ENCODE data around the gene BPGM.
"Not testable (repeated sequence)": the region's sequence is repeated elsewhere in the genome, so short reads cannot be mapped to it uniquely, and the experiment has no call there.

BPGM gene

DNA sequence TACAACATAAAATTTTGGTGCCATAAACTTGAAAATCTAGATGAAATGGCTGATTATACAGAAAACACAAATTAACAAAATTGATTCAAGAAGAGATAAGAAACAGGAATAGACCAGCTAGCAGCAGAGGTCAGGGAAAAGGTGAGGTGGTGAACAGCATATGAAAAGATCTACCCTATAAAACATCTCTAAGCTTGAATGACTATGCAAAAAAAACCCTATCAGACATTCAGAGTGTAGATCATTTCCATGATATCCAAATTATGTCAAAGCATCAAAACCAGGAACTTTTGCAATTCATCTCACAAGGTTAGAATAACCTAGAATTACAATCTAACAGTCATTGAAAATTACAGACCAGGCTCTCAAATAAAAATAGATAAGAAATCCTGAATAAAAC lies 14.6 kb upstream of the BPGM start:
- DNase-seq (ENCODE audit: low read depth in 2 of 2): no peak

DNA sequence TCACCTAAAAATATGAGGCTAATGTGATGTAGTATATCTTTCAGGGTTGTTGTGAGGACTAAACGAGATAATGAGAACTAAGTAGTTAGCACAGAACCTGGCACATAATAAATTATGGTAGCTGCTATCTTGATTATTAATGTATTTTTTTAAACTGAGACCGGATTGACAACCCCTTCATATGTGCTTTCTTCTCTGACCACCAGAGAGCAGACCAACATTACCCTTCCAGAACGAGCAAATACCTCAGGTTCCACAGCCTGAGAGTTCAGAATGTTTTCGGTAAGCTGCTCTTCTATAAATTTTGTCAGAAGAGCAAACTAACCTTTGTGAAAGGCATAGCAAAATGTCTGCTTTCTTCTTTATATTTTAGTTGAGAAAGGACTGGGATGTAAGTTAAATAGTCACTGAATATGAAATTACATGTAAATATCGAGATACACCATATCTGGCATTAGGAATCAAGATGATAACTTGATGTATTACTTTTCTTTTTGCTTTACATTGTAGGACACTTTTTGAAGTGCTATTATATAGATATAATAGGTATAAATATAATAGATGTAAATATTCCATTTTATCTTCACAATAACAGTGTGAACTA lies 13.6 kb upstream of the BPGM start:
- no peak for DNase-seq (ENCODE audit: low read depth in 2 of 2)

- DNase-seq (ENCODE audit: low read depth in 2 of 2): no peak
Measured at GRCh38 chr7:134636008-134636449, 10.6 kb upstream of the BPGM start.

DNA sequence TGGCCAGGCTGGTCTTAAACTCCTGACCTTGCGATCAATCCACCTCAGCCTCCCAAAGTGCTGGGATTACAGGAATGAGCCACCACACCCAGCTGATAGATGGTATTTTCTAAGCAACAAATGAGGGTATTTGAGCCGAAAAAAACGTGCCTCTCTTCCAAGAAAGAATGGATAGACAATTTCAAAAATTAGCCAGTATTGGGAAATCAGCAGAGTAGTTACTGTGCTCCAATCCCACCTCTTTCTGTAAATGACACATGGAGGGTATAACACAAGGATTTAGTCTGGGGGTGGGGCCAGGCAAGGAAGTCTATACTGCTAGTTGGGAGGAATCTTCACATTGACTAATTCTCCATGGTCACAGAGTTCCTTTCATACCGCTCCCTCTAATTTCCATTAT lies 9.2 kb upstream of the BPGM start:
- DNase-seq (ENCODE audit: low read depth in 2 of 2): no peak

- no peak for DNase-seq (ENCODE audit: low read depth in 2 of 2)
Measured at GRCh38 chr7:134637934-134638719, 8.5 kb upstream of the BPGM start.

DNA sequence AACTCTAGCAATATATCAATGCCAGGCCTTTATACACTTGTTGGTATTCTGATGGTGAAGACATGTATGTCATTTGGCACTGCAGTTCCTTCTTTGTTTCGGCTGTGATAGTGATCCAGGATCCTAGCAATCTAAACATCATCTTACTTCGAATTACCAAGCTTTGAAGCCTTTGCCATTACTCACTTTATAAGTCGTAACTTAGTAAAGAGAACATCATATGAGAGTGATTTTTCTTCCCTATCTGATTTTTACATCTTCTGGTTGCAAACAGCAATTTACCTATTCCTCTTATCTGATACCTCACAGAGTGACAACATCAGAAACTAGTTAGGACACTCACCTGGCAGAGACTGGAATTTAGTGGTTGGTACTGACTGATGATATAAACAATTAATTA lies 7.6 kb upstream of the BPGM start:
- no peak for DNase-seq (ENCODE audit: low read depth in 2 of 2)

DNA sequence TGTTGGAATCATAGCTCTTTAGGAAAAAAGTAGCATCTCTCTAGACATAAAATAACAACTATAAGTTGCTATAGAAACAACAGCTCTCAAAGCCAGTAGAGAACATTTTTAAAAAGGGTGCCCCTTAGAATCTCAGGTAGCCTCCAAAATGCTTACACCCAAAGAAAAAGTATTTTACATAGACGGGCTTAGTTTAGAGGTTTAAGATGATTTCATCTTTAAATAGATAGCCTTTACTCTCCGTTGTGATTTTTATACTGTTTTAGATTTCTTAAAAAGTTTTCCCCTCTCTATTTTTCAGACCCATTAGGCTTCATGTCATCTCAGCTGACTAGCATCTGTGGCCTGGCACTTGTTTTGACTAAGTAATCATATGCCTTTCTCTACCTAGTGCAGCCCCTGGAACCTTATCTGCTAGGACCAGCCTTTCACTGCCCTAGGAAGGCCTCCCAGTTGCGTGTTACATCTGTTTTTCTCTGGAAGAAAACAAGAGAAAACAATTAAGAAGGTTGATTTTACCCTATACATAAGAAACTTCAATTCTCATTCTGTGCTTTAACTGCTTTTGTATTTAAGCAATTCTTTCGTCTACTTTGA lies 6.9 kb upstream of the BPGM start:
- no peak for DNase-seq (ENCODE audit: low read depth in 2 of 2)

GRCh38 chr7:134640842-134641715 lies 5.6 kb upstream of the BPGM start:
- DNase-seq (ENCODE audit: low read depth in 2 of 2): no peak

DNA sequence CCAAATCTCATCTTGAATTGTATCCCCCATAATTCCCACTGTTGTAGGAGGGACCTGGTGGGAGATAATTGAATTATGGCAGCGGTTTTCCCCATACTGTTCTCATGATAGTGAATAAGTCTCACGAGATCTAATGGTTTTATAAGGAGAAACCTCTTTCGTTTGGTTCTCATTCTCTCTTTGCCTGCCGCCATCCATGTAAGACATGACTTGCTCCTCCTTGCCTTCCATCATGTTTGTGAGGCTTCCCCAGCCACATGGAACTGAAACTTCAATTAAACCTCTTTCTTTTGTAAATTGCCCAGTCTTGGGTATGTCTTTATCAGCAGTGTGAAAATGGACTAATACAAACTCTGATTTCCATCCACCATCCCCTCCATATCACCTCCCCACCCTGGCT lies 4.7 kb upstream of the BPGM start:
- DNase-seq (ENCODE audit: low read depth in 2 of 2): not testable (repeated sequence)

DNA sequence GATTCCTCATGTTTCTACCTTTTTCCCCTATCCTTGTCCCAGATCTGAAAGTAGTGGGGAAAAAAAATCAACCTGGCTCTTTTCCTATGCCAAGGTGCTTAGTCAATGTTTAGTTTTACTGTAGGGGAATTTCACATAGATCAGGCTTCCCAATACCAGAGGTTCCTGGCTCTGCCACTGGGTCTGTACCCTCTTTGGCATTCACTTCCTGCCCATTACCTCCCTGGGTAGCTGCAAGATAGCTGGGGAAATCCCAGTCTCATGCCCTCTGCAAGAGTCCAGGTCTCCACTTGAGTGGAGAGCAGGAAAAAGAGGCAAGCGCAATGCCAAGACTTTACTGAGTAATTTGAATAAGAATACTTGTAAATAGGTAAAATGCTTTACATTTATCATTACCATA lies 3.5 kb upstream of the BPGM start:
- no peak for DNase-seq (ENCODE audit: low read depth in 2 of 2)

GRCh38 chr7:134645478-134645877 lies 1.2 kb upstream of the BPGM start:
- no peak for DNase-seq (ENCODE audit: low read depth in 2 of 2)

DNA sequence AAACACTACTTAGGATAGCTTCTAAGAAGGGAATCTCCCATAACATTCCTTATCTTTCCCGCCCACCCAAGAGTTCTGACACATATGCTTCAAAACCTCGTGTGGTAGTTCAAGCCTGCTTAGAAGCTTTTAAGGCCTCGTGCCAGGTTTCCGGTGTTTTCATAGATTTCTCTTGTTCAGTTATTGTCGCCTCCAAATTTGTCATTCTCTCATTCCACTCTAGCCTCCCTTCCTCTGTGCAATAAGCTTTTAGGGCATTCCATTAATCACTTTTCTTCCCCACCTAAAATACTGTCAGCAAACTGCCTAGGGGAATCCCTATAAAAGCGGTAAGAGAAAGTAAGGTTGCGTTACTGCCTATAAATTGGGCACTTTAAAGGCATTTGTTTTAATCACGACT lies 718 bp upstream of the BPGM start:
- DNase-seq (ENCODE audit: low read depth in 2 of 2): no peak

- no peak for DNase-seq (ENCODE audit: low read depth in 2 of 2)
Measured at GRCh38 chr7:134648456-134648855, 1.8 kb downstream of the BPGM start.

GRCh38 chr7:134649226-134649775 lies 2.6 kb downstream of the BPGM start:
- DNase-seq (ENCODE audit: low read depth in 2 of 2): no peak

GRCh38 chr7:134651991-134652390 lies 5.3 kb downstream of the BPGM start:
- no peak for DNase-seq (ENCODE audit: low read depth in 2 of 2)

- DNase-seq (ENCODE audit: low read depth in 2 of 2): no peak
Measured at GRCh38 chr7:134654104-134654775, 7.6 kb downstream of the BPGM start.

DNA sequence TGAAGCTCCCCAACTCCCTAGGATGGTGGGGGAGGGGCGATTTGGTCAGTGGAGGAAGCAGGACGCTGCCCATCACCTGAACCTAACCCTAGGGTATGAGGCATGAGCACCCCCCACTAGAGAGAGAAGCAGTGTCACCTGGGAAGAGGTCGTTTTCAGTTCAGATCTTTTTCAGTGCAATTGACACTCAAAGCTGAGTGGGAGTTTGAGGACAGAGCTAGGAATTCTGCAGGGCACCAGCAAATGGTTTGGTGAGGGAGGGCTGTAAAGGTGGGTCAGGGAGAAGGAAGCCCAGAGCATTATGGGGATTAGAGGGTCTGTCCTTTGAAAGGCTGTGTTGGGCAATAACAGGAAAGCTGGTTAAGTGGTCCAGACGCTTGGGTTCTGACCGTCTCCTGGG lies 10.9 kb downstream of the BPGM start:
- no peak for DNase-seq (ENCODE audit: low read depth in 2 of 2)

- no peak for DNase-seq (ENCODE audit: low read depth in 2 of 2)
Measured at GRCh38 chr7:134660242-134660785, 13.7 kb downstream of the BPGM start.

DNA sequence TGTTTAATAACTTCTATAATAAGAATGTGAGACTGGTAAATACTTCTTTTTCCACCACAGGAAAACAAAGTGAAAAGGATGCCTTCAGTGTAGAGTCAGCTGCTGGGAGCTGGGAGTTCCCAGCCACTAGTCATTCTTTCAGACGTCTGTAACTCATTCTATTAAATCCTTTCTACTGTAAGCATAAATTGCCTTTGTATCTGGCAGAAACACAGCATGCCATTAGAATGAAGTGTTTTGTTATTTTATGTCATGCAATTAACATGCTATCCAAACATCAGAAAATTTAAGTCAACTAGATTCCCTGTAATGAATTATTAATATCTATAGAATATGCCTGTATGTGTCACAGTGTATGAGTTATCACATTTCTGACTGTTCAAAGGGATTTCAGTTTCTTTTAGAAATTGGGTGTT lies 14.3 kb downstream of the BPGM start:
- DNase-seq (ENCODE audit: low read depth in 2 of 2): no peak

DNA sequence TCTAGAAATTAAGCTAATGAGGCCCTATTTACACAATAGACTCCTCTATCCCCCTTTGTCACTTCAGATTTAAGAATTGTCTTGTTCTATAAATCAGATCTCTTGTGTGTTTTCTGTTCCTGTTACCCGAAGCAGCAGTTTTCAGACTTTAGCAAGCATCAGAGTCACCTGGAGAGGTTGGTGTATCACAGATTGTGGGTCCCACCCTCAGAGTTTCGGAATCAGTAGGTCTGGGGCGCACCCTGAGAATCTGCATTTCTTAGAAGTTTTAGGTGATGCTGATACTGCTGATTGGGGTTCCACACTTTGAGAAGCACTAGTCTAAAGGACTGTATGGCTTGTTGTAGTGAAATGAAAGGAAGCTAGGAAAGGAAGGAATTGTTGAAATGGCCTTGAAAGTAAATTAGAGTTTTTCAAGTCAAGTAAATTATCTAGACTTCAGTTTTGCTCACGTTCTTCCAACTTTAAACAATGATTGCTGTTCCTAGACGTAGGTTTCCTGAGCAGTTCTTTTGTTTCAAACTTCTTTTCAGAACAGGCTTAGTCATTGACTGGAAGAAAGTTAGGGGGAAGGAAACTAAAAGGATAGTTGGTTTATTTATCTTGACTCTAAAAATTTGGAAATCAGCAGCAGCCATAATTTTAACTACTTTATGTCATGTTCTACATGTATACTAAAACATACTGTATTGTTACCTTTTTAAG lies 15.7 kb downstream of the BPGM start:
- DNase-seq (ENCODE audit: low read depth in 2 of 2): no peak

GRCh38 chr7:134662871-134663205 lies 16.2 kb downstream of the BPGM start:
- DNase-seq (ENCODE audit: low read depth in 2 of 2): no peak

Measured in stimulated activated CD4-positive, alpha-beta T cell treated with anti-CD3 and anti-CD28 coated beads, Interleukin-4, amount 100 ng/mL, for 48 hours (primary cell).